HG03342 (cell line): ENCODE data around the gene MYOC.
"Not testable (repeated sequence)": the region's sequence is repeated elsewhere in the genome, so short reads cannot be mapped to it uniquely, and the experiment has no call there.

Experiments used
- ATAC-seq: cut with Tn5 transposase; IDR thresholded peaks from one replicate; pipeline ENCODE4 v1.9.1; 2021; ENCODE audit warnings: mild to moderate bottlenecking, moderate library complexity; ENCODE audit not compliant: unreplicated experiment

Gene MYOC

GRCh38 chr1:171654201-171654941, 1.9 kb upstream of the MYOC start:
- no peak for ATAC-seq

GRCh38 chr1:171653796-171654195, 1.3 kb upstream of the MYOC start:
- ATAC-seq = no peak

- ATAC-seq = no peak
Observed at GRCh38 chr1:171646249-171646560, 6.3 kb downstream of the MYOC start.

- no peak for ATAC-seq
Observed at GRCh38 chr1:171645553-171646248, 6.8 kb downstream of the MYOC start.

- peak; percentile 76 for ATAC-seq
Observed at GRCh38 chr1:171644805-171645483, 7.5 kb downstream of the MYOC start.

DNA sequence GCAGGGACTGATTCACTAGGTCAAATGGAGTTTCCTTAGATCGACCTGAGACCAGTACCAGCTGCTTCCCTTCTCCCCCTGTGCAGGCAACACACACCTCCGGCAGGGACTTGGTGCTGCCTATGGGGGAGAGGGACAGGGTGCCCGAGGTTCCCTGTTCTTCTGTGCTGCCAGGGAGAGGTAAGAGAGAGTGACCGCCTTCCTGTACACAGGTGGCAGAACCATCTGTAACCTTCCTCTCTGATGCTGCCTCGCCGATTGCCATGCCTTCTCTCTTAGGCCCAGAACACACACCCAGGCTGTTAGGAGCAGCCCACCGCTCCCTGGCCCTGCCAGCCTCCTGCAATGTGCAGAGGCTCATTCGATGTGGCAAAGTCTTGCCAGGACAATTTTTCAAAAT, 9.3 kb downstream of the MYOC start:
- no peak for ATAC-seq

- ATAC-seq = no peak
Observed at GRCh38 chr1:171642197-171642596, 10.3 kb downstream of the MYOC start.

GRCh38 chr1:171641076-171641864, 11.2 kb downstream of the MYOC start:
- ATAC-seq = no peak

GRCh38 chr1:171640225-171640624, 12.3 kb downstream of the MYOC start:
- no peak for ATAC-seq

DNA sequence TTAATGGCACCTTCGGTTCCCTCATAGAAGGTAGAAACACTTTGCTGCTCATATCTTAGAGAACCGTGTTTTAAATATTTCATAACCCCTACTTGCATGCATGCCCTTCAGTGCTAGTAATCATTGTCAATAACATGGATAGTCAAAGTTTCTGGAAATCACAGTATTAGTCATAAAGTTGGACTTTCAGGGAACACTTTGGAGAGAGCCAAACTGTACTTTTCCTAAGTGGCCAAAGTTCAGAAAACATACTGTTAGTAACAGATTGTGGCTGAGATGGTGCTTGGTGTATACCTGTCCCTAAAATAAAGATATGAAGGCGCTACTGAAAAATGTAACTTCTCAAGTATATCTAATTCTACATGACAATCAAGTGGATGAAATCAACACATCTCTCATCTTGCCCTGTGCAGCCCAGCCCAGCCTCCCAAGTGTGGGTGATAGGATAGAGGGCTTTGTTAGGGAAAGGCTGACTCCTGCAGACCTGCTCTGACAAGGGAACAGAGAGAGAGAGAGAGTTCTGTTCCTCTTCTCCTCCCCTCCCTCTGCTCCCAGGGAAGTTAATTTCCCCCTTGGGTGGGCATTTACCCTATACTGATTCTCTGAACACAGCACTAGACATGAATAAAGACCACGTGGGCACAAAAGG, 14.4 kb downstream of the MYOC start:
- no peak for ATAC-seq

- ATAC-seq = no peak
Observed at GRCh38 chr1:171636141-171636540, 16.3 kb downstream of the MYOC start.

DNA sequence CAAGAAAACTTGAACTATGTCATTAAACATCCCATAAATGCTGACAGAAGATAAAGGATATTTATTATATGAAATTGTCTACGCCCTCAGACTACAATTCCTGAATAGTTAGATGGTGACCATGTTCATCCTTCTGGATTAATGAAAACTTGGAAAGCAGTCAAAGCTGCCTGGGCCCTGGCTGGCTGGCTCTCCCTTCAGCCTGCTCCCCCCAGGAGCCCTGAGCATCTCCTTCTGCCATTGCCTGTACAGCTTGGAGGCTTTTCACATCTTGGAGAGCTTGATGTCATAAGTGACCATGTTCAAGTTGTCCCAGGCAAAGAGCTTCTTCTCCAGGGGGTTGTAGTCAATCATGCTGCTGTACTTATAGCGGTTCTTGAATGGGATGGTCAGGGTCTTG, 16.8 kb downstream of the MYOC start:
- no peak for ATAC-seq

GRCh38 chr1:171628225-171628624, 24.3 kb downstream of the MYOC start:
- no peak for ATAC-seq

GRCh38 chr1:171627020-171627419, 25.5 kb downstream of the MYOC start:
- no peak for ATAC-seq

- no peak for ATAC-seq
Observed at GRCh38 chr1:171625225-171625624, 27.3 kb downstream of the MYOC start.

DNA sequence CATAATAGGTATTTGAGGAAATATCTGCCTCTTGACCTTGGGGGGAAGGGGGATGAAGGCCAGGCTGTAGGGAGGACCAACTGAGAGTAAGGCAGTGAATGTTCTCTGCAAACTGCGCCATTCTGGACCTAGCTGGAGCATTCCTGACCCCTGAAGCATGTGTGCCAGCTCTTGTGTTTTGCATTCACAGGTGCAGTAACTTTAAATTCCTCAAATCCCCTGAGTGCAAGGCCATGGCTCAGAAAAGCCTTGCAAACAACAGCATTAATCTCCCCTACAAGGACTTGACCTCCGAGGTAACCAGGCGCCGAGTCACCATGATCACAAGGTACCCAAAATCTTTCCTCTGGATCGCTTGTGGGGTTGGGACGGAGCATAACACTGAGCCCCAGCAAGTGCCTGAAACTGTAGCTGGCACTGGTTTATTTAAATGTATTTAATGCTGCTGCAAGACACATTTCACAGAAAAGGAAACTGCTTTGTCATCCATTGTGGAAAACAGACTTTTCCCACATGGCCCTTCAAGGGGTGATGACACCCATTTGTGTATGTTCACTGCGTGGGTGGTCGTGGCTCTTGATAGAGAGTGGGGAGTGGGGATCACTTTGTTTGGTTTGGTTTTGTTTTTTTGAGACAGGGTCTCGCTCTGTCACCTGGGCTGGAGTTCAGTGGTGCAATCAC, 28.7 kb downstream of the MYOC start:
- no peak for ATAC-seq

GRCh38 chr1:171622152-171622462, 30.4 kb downstream of the MYOC start, which contains the start of gene MYOCOS:
Gene MYOCOS, plus strand, starts transcription at chr1:171622243. Its CDS starts 1,641 bp downstream, at chr1:171623884.
- no peak for ATAC-seq

GRCh38 chr1:171616586-171616985, 35.9 kb downstream of the MYOC start:
- no peak for ATAC-seq

DNA sequence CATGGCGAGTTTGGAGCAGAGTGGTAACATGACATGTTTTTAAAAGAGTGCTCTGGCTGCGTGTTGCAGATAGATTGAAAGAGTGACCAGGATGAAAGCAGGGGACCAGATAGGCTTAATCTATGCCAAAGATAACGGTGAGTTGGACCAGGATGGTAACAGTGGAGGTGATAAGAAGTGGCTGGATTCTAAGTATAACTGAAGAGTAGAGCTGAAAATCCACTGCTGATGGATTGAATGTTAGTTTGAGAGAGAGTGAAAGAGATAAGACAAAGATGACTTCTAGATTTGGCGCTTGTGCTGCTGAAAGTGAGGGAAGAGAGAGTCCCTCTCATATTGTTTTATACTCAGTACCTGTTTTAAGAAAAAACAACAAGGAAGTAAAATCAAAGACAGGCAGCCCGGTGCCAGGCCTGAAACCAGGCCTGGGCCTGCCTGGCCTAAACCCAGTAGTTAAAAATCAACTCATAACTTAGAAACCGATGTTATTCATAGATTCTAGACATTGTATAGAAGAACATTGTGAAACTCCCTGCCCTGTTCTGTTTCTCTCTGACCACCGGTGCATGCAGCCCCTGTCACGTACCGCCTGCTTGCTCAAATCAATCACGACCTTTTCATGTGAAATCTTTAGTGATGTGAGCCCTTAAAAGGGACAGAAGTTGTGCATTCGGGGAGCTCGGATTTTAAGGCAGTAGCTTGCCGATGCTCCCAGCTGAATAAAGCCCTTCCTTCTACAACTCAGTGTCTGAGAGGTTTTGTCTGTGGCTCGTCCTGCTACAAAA, 37.2 kb downstream of the MYOC start:
- not testable (repeated sequence) for ATAC-seq

DNA sequence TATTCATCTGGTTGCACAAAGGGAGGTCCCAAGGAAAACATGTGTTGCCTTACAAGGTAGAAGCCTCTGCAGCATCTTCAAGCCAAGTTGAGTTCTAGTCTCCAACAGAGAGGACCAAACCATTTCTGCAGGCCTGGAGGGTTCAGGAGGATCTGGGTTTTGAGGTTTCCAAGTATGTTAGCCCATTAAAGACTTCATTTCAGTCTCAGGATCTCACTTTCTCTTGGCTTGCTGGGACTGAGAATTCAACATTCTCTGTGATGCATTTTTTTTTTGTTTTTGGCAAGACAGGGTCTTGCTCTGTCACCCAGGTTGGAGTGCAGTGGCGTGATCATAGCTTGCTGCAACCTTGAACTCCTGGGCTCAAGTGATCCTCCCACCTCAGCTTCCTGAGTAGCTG, 39.2 kb downstream of the MYOC start:
- ATAC-seq = no peak
